Ectodermal cell (in vitro differentiated cells): Measurements from ENCODE around the gene PTGER1.

Source experiments
- H3K27ac ChIP-seq: 2 replicates; pipeline ENCODE4 v1.7.0; 2013; ENCODE audit warnings: mild to moderate bottlenecking, low read depth, low read length; ENCODE audit not compliant: insufficient read depth, poor library complexity, severe bottlenecking
- H3K27me3 ChIP-seq: 2 replicates; pipeline ENCODE4 v1.7.0; 2013; ENCODE audit warnings: mild to moderate bottlenecking, low read length; ENCODE audit not compliant: insufficient read depth, control insufficient read depth, poor library complexity, severe bottlenecking
- H3K36me3 ChIP-seq: one replicate; pipeline ENCODE4 v1.7.0; 2013; ENCODE audit warnings: low read length; ENCODE audit not compliant: control insufficient read depth, insufficient read depth
- H3K4me1 ChIP-seq: one replicate; pipeline ENCODE4 v1.7.0; 2013; ENCODE audit warnings: low read length; ENCODE audit not compliant: control insufficient read depth, insufficient read depth
- H3K4me3 ChIP-seq: 2 replicates; pipeline ENCODE4 v1.7.0; 2013; ENCODE audit warnings: low read depth, low read length, control low read depth; ENCODE audit not compliant: insufficient read depth
- H3K9me3 ChIP-seq: 2 replicates; pipeline ENCODE4 v1.7.0; 2013; ENCODE audit warnings: mild to moderate bottlenecking, low read length, moderate library complexity; ENCODE audit not compliant: control insufficient read depth
- WGBS, 2 experiments: methylation state at CpG; one replicate each; pipeline ENCODE4 v1.1.7; 2013; ENCODE audit warnings: missing lambda C conversion rate in 2 of 2; 5-methylcytosine and 5-hydroxymethylcytosine counted together

Gene PTGER1

DNA sequence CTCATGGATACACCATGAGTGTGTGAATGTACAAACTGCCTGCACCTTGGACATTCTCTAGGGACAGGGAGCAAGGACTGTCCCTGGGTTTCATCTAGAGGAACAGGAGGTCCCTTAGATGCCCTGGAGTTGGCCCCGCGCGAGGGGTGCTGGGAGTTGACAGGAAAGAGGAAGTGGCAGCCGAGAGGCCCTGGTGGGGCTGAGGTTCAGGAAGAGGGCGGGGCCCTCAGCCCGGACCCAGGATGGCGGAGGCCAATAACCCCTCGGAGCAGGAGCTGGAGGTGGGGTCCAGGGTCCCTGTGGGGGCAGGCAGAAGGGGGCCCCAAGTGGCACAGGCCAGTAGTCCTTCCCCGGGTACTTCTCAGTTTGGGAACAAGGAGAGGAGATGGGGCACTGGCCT, 35.1 kb downstream of the PTGER1 start:
- Histone ChIP-seq H3K27me3 (no peaks in the 10 kb centered on the region), H3K36me3 (peaks cover 16% of the 10 kb centered on the region), H3K9me3 (no peaks in the 10 kb centered on the region), H3K4me3 (no peak overlapping the region), H3K4me1 (no peaks in the 10 kb centered on the region), H3K27ac (no peak overlapping the region)
- WGBS, 2 experiments, result 86 to 87% methylated on average over 9 of the region's 9 CpGs

DNA sequence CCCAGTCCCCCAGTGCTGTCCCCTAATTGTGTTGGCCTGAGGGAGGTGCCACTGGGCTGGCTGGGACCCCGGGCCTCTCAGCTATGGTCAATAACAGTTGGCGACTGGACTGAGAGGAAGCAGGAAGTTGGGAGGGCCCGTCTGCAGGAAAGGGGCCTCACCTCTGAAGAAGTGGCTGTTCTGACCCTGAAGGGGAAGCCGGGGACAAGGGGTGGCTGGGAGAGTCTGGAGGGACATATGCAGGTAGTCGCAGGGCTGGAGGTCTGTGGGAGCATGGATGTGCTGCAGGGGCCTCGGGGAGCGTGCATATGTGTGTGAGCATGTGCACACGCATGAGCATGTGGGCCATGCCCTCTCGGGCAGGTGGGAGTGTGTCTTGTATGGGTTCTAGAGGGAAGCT, 36.1 kb downstream of the PTGER1 start:
- WGBS, 2 experiments, result 94% methylated on average over 9 of the region's 9 CpGs
- no peak overlapping the region for H3K4me3 ChIP-seq
- no peaks in the 10 kb centered on the region for H3K27me3 ChIP-seq
- no peak overlapping the region for H3K27ac ChIP-seq
- H3K4me1 ChIP-seq, result peaks cover 8% of the 10 kb centered on the region
- H3K9me3 ChIP-seq, result no peaks in the 10 kb centered on the region
- H3K36me3 ChIP-seq, result peaks cover 8% of the 10 kb centered on the region

DNA sequence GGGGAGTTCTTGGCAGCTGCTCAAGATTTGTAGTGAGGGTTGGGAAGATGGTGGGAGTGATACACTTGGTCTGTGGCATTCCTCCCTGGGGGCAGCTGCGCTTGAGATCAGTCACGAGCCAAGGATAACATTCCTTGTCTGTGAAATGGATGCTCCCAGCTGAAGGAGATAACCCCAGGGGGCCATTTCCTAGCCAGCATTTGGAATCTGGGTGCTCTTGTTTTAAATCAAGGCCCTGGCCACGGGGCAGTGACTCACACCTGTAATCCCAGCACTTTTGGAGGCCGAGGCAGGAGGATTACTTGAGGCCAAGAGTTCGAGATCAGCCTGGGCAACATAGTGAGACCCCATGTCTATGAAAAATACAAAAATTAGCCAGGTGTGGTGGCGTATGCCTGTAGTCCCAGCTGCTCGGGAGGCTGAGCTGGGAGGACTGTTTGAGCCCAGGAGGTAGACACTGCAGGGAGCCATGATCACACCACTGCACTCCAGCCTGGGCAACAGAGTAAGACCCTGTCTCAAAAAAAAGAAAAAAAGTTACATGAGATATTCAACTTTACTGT, 37.5 kb downstream of the PTGER1 start:
- no peak overlapping the region for H3K27ac ChIP-seq
- no peaks in the 10 kb centered on the region for H3K36me3 ChIP-seq
- H3K9me3 ChIP-seq, result no peaks in the 10 kb centered on the region
- 94% methylated on average over 7 of the region's 7 CpGs for WGBS, 2 experiments
- no peaks in the 10 kb centered on the region for H3K27me3 ChIP-seq
- H3K4me3 ChIP-seq, result no peak overlapping the region
- H3K4me1 ChIP-seq, result peaks cover 11% of the 10 kb centered on the region

DNA sequence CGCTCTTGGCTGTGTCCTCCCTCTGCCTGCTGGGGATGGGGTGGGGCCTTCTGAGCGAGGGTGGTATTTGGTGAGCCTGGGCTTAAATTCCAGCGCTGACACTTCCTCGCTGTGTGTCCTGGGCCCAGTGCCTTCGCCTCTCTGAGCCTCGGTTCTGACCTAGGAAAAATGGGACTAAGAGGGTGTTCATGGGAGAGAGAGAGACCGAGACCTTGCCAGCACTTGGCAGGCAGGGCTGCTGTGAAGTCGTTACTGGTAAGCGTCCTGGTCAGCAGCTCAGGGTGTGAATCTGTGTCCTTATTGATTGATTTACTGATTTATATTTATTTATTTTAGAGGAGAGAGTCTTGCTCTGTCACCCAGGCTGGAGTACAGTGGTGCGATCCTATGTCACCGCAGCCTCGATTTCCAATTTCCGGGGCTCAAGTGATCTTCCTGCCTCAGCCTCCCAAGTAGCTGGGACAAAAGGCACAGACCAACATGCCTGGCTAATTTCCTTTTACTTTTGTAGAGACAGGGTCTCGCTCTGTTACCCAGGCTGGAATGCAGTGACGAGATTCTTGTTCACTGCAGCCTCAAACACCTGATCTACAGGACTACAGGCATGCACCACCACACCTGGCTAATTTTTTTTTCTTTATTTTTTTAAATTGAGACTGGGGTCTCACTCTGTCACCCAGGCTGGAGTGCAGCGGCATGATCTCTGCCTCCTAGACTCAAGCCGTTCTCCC, 39.7 kb downstream of the PTGER1 start:
- peaks cover 17% of the 10 kb centered on the region for H3K27me3 ChIP-seq
- no peaks in the 10 kb centered on the region for H3K36me3 ChIP-seq
- no peak overlapping the region for H3K27ac ChIP-seq
- H3K4me3 ChIP-seq, result no peak overlapping the region
- WGBS, 2 experiments, result 88 to 91% methylated on average over 17 of the region's 17 CpGs
- H3K4me1 ChIP-seq, result peaks cover 11% of the 10 kb centered on the region
- no peaks in the 10 kb centered on the region for H3K9me3 ChIP-seq

DNA sequence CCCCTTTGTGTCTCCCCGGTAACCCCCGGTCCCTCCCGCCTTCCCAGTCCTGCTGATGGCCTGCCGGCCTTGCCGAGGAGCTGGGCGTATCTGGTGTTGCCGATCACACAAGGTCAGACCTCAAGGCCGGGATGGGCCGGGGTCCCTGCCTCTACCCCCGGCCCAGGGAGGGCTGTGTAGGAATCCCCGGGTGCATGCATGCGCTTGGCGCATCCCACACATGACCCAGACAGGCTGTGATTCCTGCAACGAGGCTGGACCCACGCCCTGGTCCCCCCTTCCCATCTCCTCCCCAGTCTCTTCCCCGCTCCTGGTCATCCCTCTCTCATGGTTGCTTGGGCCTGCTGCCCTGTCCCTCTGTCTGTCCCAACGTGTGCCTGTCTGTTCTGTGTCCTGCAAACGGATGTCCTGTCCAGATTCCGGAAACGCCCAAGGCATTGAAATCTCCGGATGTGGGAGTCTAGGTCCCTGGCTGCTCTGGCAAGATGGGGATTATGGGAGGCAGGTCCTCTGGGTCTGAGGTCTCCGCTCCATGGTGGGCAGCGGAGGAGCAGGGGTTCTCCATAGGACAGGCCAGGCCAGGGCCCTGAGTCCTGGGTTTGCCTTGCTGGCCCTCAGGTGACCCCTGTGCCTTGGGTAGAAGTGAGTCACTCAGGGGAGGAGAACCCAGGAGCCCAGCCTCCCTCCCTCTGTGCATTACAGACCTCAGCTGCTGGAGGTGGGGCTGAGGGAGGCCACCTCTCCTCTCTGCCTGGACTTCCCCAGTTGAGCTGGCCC, 40.4 kb downstream of the PTGER1 start:
- peaks cover 11% of the 10 kb centered on the region for H3K4me1 ChIP-seq
- WGBS, 2 experiments, result 86 to 87% methylated on average over 23 of the region's 23 CpGs
- H3K27me3 ChIP-seq, result peaks cover 18% of the 10 kb centered on the region
- peak overlapping the region; percentile 48 for H3K4me3 ChIP-seq
- no peak overlapping the region for H3K27ac ChIP-seq
- H3K9me3 ChIP-seq, result no peaks in the 10 kb centered on the region
- H3K36me3 ChIP-seq, result no peaks in the 10 kb centered on the region

DNA sequence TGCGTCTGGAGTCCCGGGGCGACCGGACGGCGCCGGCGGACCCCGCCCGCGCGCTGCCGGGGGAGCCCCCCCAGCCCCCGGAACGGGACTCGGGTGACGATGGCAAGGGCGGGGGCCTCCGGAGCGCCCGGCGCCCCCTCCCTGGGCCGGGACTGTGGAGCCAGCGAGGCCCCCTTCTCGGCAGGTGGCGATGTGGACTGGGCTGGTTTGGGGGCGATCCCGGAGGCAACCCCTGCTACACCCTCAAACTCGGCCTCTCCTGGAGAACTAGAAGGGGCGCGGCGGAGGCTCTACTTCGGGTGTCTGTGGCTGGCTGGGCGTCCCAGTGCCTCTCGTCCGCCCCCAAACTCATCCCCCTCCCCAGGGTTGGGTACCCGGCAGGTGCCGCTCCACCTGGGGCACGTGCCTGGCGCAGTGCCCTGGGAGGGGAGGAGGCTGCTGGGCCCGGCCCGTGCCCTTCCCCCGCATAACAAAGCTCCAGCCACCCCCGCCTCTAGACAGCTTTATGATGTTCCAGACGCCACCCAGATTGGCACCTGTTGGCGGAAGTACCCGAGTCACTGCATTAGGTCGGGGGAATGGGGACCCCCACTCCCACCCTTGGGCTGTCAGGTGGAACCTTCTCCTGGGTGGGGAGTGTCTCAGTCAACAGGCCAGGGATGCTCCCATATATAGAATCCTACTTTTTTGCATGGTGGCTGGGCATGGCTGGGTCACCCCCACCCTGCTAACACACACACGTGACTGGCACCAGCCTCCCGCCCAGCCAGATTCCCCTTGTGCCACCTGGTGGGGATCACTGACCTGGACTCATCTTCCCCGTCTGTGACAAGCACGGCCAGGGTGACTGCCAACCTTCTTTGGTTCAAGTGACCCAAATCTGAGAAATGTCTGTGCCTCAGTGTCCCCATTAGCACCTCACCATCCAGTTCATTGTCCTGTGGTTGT, 41.3 kb downstream of the PTGER1 start:
- no peaks in the 10 kb centered on the region for H3K9me3 ChIP-seq
- H3K36me3 ChIP-seq, result no peaks in the 10 kb centered on the region
- H3K27ac ChIP-seq, result no peak overlapping the region
- H3K27me3 ChIP-seq, result peaks cover 18% of the 10 kb centered on the region
- 14% methylated on average over 52 of the region's 52 CpGs for WGBS, 2 experiments
- peak overlapping the region; percentile 48 for H3K4me3 ChIP-seq
- peaks cover 11% of the 10 kb centered on the region for H3K4me1 ChIP-seq

DNA sequence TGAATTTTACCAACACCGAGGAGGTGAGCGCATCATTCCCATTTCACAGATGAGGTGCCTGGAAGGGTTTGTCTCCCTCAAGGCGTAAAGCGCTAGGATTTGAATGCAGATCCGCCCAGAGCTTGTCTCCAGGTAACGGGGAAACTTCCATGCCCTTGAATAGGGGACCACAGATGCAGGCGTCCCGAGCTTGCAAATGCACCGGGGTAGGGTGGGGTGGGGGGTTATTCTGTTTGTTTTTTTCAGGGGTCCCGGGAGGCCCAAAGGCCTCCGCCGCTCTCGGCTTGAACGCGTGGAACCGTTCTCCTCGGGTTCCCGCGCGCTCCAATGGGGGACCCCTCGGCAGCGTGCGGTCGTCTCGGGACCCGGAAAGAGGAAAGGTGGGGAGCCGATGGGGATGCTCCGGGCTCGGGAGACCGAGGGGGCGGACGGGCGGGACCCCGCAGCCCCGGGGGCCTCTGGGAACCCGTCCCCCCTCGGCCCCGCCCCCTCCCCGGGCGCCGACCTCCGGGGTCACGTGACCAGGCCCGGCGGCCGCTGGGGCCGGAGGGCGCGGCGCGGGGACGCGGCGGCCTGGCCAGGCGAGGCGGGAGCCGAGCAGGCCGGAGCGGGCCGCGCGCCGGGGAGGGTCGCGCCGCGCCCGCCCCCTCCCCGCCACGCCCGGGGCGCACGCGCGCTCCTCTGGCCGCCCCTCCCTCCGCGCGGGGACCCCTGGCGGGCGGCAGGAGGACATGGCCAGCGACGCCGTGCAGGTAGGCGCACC, 42.2 kb downstream of the PTGER1 start, which contains the start of gene PKN1:
TSS of gene PKN1 (plus strand) at position 516 of the 763 bp plus-strand sequence. CDS start at position 732, 216 bp downstream.
- Histone ChIP-seq H3K9me3 (no peaks in the 10 kb centered on the region), H3K27me3 (peaks cover 18% of the 10 kb centered on the region), H3K4me1 (peaks cover 11% of the 10 kb centered on the region), H3K27ac (no peak within 1 kb of the TSS), H3K36me3 (no peaks in the 10 kb centered on the region), H3K4me3 (peak within 1 kb of the TSS; percentile 58)
- WGBS, 2 experiments, result 2% methylated on average over 85 of the region's 85 CpGs

DNA sequence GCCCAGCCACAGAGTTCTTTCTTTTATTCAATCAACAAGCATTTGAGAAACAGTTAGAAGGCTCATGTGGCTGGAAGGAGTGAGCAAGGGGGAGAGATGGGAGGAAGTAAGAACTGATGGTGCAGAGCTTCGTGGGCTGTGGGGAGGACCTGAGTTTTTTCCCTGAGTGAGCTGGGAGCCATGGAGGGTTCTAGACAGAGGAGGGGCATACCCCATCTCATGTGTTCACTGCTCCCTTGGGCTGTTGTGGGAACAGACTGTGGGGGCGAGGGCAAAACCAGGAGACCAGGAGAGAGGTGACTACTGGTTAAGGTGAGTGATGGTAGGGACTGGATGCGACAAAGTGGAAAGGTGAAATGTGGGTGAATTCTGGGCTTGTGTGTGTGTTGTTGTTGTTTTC, 44.4 kb downstream of the PTGER1 start:
- Histone ChIP-seq H3K27me3 (peaks cover 18% of the 10 kb centered on the region), H3K36me3 (no peaks in the 10 kb centered on the region), H3K9me3 (no peaks in the 10 kb centered on the region), H3K4me3 (no peak overlapping the region), H3K27ac (no peak overlapping the region), H3K4me1 (peaks cover 11% of the 10 kb centered on the region)
- 88% methylated on average over 3 of the region's 3 CpGs for WGBS, 2 experiments

DNA sequence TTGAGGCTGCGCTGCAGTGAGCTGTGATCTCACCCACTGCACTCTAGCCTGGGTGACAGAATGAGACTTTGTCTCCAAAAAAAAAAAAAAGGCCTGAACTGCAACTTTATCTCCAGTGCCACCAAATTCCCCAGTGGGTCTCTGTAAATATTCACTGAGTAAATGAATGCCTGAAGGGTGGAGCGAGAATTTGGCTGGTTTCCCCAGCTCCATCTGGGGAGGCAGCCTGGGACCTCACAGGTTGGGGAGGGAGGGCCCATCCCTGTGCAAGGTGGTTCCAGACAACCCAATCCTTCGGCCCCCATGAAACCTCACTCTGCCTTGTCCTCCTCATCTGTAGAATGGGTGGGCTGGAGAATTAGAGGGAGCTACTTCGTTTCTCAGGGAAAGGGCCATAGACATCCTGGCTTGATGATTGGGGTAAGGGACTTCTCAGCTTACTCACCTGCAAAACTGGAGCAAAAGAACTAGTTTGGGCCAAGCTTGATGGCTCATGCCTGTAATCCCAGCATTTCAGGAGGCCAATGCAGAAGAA, 46.2 kb downstream of the PTGER1 start:
- H3K27me3 ChIP-seq, result peaks cover 18% of the 10 kb centered on the region
- no peaks in the 10 kb centered on the region for H3K9me3 ChIP-seq
- 86 to 87% methylated on average over 4 of the region's 4 CpGs for WGBS, 2 experiments
- H3K4me3 ChIP-seq, result no peak overlapping the region
- H3K36me3 ChIP-seq, result no peaks in the 10 kb centered on the region
- H3K27ac ChIP-seq, result no peak overlapping the region
- peaks cover 3% of the 10 kb centered on the region for H3K4me1 ChIP-seq
